ENCODE measurements around the gene DOCK3.
"Not testable (repeated sequence)": the region's sequence is repeated elsewhere in the genome, so short reads cannot be mapped to it uniquely, and the experiment has no call there.

The DOCK3 gene

DNA sequence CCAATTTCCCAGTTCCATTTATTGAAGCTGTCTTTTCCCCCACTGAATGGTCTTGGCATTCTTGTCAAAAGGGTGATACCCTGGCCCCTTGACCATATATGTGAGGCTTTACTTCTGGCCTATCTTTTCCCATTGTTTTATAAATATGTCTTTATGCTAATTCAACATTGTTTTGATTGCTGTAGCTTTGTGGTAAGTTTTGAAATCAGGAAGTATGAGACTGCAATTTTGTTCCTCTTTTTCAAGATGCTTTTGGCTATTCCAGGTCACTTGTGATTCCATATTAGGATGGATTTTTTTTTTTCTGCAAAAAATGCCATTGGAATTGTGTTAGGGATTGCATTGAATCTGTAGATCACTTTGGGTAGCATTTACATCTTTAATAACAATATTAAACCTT is 569.2 kb downstream of the DOCK3 start:
- DNase-seq = no peak

DNA sequence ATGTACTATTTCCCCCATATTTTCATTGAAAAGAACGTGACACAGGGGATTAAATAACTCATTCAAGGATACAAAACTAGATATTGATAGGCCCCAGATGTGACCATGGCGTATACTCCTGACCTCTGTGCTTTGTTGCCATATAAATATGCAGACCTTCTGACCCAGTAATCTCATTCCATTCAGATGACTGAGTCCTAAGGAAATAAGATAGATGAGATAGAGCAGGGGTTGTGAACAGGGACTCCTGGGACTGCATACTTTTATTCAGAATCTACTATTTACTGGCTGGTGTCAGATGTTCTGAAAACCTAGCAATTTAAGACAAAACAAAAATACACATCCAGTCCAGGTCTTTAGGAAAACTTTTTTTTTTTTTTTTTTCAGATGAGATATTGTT is 571.1 kb downstream of the DOCK3 start:
- DNase-seq = no peak

DNA sequence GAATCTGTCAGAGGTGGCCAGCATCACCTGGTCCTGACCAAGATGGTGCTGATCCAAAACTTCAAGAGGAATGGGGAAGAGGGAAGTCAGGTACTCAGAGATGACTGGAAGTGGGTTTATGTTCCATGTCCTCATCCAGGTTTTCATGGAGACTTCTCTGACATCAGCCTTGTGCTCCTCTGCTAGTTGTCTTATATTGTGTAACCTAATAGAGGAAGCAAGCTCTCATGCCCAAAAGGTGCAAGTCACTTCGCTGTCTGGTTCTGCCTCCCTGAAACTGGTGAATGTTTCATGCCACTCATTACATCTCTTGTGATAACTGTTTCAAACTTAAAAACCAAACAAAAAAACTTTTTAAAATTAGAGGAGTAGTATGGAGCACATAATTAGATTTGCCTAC is 583.1 kb downstream of the DOCK3 start:
- no peak for DNase-seq

DNA sequence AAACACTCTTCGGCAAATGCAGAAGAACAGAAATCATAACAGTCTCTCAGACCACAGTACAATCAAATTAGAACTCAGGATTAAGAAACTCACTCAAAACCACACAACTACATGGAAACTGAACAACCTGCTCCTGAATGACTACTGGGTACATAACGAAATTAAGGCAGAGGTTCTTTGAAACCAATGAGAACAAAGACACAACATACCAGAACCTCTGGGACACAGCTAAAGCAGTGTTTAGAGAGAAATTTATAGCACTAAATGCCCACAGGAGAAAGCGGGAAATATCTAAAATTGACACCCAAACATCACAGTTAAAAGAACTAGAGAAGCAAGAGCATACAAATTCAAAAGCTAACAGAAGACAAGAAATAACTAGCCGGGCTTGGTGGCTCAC is 589.4 kb downstream of the DOCK3 start:
- DNase-seq = not testable (repeated sequence)

DNA sequence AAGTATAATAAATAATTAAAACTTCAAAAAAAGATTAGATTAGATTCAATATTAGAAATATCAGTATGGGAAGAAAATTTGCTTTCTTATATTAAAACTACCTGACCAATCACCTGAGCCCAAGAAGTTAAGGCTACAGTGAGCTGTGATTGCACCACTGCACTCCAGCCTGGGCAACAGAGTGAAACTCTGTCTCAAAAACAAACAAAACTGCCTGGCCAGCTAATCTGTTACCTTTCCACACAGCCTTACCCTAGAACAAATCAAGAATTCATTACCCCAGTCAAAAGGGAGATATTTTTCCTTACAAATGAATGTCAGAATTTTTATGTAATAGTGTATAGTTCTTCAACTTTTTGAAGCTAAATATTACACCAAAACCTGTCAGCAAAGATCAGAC is 593.4 kb downstream of the DOCK3 start:
- no peak for DNase-seq

DNA sequence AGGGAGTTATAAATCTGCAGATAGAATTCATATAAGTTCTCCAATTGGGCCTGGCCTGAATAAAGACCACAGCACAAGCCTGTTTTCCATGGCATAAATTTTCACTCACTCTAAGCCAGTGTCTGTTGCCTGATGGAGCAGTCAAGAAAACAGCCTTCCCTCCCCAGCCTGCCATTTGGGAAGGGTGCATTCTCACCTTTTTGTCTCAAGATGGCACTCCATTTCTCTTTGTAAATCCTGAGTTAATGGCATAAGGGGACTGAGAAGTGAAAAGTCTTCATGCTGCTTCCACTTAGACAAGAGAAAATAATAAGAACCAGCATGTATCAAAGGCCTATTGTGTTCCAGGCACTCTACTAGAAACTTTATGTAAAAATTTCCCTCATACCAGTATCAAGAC is 594.7 kb downstream of the DOCK3 start:
- DNase-seq = no peak

DNA sequence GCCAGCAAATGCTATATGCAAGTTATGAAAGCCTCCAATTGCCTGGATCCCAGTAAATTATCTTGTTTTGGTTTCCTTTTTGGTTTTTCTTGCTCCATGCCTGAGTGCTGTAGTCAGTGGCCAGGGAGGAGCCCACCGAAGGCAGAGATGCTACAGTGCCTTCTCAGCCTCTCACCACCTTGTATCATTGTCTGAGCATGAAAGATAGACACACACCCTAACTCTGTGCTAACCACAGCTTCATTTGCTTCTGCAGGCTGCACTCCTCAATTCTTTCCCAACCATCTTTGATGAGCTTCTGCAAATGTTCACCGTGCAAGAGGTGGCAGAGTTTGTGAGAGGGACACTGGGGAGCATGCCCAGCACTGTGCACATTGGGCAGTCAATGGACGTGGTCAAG is 595.8 kb downstream of the DOCK3 start:
- no peak for DNase-seq

DNA sequence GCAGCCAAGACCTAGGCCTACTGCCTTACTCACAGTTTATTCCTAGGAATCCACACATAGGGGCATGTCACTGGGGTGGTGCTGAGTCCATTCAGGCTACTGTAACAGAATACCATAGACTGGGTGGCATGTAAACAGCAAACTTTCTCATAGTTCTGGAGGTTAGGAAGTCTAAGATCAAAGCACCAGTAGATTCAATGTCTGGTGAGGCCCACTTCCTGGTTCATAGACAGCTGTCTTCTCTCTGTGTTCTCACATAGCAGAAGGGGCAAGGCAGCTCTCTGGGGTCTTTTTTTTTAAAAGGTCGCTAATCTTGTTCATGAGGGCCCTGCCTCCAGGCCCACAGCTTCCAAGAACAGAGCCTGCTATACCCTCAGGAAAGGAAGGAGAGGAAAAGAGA is 596.4 kb downstream of the DOCK3 start:
- no peak for DNase-seq

DNA sequence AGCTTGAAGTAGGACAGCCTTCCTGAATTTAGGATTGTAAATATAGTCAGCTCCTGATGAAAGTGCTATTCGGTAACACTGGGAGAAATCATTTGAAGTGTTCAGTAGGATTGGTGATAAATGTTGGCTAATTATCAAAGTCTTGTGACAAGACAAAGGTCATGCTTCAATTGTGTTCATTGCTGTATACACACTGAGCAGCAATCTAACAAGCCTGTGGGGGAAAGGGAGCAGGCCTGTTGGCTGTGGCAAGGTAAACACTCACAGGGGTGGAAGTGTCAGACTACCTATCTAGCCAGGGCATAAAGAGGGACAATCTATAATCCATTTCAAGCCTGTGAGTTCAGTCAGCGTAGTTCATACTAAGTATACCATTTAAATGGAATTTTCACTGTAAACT is 599.3 kb downstream of the DOCK3 start:
- DNase-seq = no peak

DNA sequence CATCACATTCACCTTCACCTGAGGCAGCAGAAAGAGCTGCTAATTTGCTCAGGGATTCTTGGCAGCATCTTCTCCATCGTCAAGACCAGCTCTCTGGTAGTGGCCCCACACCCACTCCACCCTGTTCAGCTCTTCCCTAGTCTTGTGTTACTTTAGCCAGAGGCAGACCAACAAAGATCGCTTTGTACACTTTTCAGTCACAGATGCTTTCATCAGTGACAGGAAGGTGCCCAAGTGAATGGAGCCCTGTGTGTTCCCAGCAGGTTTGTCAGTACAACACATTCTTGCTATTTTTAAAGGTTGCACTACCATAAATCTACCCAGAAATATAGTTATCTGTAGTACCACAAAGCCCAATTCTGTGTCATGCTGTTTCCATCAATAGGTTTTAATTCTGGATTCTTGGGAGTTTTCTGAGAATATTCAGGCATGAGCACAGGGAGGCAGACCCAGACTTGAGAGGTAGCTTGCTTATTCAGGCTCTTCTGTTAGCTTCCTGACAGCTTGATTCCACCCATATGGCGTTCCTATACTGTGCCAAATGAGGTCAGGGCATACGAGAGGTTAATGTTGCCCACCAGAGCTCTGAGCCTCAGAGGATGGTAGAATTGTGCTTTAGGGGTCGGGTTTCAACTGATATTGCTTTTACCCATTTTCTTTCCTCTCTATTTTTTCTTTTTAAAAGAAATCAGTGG is 600.5 kb downstream of the DOCK3 start:
- peak in 2 of 14 donors; percentile 35 to 60 for DNase-seq

DNA sequence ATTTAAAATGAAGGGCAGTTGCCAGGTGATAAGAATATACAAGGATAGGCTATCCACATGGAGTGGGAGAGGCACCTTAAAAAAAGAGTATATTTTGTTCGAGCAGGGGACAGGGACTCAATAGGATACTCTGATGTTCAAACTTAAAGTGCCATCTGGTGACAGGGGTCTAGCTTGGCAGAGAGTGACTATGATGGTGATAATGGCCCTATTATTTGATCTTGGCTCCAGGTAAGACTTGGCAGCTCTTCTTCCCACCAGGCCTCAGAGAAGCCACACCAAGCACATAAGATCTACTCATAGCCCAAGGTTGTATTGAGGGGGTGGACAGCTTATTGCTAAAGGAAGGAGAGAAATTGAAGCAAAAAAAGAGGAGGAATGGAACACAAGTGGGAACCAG is 601.3 kb downstream of the DOCK3 start:
- DNase-seq = peak in 1 of 14 donors; percentile 53

DNA sequence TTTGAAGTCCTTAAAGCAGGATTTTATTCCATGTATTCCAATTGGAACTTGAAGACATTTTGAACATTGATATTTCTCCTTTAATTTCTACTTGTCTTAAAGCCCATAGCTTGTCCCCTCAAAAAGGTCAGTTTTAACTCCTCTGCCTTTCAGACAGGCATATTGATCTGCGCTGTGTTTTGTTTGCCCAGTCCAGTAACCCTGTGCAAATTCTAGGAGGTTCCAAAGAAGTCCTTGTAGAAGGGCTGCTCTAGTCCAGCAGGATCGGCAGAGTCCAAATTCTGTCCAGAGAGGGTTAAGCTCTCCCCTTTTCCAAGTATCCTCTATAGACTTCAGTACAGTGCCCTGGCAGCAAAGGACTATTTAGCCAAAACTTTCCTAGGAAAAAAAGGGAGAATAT is 604.7 kb downstream of the DOCK3 start:
- no peak for DNase-seq

DNA sequence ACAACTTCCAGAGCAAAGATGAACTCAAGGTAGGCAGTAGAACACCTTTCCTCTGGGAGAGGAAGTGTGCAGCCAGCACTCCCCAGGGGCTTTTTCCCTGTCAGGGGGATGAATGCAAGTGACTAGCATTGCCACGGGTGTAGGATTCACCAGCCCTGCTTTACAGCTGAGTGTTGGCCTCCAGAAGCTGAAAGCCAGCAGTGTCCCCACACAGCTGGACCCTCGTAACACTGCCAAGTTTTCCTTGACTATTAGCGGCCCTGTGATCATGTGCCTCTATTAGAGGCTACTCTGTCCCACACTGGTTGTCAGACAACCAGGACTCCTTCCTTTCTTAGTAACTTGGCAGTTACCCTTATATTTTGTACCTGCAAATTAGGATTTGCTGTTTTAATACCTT is 605.4 kb downstream of the DOCK3 start:
- DNase-seq = peak in 11 of 14 donors; percentile 5 to 63 (median 33)

DNA sequence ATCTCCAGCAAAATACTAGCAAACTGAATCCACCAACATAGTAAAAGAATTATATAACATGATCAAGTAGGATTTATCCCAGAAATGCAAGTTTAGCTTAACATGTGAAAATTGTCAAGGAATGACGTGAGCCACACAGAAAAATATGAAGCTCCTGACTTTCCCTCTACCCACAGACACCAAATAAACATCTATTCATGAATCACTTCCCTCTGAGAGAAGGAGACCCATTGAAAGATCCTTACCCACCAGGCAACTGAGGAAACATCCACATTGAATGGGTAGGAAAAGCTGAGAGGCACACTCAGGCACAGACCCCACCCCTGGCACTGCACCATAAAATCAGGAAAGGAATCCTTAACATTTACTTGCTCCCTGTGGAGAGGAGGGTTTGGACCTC is 608.2 kb downstream of the DOCK3 start:
- DNase-seq = no peak

DNA sequence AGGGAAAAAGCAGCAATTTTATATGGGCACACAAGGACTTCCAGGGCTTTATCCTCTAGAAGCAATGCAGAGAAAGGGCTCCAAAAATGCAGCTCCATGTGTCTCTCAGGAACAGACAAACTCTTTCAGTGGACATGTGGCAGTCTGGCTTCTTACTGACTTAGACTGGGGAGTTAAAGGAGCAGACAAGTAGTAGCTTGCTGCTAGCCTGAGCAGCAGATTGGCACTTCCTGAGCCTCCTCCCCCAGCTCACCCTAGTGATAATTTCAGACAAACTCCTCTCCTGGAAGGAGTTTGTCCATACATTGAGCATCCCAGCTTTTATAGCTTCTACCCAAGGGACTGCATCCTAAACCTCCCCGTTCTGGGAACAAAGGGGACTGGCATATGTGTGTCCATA is 608.7 kb downstream of the DOCK3 start:
- DNase-seq = no peak

DNA sequence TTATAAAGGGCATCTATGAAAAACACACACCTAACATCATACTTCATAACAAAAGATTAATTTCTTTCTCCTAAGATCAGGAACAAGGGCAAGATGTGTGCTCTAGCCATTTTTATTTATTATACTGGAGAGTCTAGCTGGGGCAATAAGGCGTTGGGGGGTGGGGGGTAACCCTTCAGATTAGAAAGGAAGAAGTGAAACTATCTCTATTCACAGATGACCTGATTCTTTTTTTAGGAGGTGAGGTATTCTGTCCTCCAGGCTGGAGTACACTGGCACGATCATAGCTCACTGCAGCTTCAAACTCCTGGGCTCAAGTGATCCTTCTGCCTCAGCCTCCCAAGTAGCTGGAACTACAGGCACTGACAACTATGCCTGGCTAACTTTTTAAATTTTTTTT is 620.9 kb downstream of the DOCK3 start:
- no peak for DNase-seq

DNA sequence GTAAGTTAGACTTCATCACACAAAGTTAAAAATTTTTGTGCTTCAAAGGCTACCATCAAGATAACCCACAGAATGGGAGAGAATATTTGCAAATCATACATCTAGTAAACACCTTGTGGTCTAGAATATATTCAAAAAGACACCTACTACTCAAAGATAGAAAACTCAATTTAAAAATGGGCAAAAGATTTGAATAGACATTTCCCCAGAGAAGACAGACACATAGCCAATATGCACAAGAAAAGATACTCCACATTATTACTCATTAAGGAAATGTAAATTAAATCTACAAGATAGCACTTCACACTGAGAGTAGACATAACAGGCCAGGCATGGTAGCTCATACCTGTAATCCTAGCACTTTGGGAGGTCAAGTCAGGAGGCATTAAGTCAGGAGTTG is 622.6 kb downstream of the DOCK3 start:
- no peak for DNase-seq

DNA sequence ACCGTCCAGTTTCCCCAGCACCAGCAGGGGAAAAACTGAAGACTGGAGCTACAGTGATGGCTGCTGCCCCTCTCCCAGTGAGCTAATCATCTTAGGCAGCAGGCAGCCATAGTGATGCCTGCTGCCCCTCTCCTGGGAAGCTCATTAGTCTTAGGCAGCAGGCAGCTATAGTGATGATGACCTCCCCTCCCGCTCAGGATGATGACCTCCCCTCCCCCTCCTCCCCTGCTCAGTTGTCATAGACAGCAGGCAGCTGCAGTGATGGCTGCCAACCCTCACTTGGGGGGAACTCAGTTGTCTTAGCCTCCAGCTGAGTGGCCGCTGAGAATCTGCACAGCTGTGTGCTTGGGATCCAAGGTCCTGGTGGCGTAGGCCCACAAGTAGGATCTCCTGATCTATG is 629.5 kb downstream of the DOCK3 start:
- no peak for DNase-seq

DNA sequence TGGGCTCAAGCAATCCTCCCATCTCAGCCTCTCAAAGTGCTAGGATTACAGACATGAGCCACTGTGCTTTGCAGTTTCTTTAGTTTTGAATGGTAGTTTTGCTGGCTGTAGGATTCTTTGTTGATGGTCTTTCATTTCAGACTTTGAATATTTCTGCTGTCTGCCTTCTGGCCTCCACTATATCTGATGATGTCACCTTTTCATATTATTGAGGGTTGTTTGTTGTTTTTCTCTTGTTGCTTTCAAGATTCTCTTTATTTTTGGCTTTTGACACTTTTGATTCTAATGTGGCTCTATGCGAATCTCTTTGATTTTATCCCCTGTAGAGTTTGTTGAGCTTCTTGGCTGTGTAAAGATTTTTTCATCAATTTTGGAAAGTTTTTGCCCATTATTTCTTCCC is 631.4 kb downstream of the DOCK3 start:
- DNase-seq = no peak

DNA sequence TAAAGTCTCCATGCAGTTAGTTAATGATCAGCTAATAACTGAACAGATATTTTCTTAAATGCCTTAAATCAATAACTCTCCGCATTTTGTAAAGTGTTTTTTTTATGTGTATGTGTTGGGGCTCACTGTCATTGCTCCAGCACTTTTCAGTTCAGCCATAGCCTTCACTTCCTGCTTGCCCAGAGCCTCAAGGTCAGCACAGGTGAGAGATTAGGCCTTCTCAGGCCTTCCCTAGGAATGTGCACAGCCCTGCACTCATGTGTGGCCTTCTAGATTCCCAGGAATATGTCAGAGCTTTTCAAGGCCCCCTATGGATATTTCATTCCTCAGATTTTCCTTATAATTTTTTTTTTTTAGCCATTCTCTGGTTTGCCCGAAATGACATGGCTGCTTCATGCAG is 632.7 kb downstream of the DOCK3 start:
- DNase-seq = no peak

DNA sequence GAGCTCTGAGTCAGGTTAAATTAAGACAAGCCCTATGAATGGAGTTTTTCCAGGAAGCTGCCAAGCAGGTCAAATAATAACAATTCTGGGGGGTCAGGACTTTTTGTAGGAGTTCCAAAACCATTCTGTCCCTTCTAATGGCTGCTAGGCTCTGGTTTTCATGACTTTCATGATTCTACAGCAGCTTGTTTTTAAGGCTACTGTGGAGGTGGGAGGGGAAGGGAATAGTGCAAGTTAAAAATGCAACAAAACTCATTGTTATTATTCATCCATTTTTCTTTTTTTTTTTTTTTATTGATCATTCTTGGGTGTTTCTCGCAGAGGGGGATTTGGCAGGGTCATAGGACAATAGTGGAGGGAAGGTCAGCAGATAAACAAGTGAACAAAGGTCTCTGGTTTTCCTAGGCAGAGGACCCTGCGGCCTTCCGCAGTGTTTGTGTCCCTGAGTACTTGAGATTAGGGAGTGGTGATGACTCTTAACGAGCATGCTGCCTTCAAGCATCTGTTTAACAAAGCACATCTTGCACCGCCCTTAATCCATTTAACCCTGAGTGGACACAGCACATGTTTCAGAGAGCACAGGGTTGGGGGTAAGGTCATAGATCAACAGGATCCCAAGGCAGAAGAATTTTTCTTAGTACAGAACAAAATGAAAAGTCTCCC is 633.3 kb downstream of the DOCK3 start:
- DNase-seq = not testable (repeated sequence)

DNA sequence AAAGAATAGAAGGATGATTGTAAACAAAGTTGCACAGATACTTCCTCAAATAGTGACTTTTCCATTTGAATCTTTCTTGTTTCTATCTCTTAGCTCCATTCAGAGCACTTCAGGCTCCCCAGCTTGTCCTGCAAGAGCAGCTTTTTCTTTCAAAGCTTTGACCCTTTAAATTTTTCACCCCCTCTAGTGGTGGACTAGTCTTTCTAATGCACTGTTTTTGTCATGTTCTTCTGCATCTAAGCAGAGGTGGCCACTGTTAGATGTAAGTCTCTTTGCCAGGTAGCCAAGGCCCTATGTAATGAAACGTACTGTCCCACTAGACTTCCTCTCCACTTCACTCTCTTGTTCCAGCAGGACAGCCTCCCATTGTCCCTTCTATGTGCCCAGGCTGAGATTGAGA is 636.3 kb downstream of the DOCK3 start:
- no peak for DNase-seq

DNA sequence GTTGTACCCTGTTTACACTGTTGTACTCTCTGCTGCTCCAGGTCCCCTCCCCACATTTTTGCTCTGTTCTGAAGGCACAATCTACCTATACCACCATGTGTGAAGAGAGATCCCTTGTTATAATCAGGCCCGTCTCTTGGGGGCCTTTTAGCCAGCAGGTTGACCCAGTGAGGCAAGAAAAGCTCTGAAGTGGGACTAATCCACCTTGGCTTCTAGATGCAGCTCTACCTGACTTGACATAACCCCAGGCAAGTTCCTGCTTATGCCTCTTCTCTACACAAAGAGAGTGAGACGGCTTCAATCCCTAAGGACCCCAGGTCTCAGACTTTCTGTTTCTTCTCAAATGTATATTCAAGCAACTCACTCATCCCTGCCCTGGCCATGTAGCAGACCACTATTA is 653.5 kb downstream of the DOCK3 start:
- no peak for DNase-seq

DNA sequence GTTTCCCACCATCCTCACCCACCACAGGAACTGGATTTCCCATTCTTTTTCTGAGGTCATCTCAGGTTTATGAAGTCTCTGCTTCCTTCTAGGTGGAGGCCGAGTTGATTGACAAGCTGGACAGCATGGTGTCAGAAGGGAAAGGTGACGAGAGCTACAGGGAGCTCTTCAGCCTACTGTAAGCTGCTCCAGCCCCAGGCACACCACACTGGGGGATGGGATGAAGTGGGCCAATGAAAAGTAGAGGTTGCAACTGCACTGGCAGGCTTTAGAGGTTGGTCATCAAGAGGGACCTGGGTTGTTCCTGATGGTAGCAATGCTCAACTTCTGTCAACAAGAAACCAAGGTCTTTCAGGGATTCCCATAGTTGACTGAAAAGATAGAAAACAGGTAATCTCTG is 655.3 kb downstream of the DOCK3 start:
- no peak for DNase-seq

DNA sequence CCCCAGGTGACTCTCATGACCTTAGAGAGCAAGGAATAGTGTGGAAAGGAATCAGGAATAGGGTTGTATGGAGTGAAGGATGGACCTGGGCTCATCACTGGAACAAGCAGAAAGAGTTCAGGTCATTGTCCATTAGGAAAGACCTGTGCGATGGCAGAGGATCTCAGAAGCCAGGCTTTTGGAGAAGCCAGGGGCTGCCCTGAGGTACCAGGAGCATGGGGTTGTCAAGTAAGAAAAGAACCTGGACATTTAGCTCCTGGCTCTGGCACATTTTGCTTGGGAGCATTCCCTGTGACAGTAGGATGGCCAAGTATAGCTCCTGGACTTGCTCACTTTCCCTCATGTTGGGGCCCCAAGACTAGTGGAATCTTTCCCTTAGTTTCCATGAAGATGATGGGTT is 657.4 kb downstream of the DOCK3 start:
- DNase-seq = no peak

All from C1 segment of cervical spinal cord (tissue), 14 donors.